ENCODE data around the gene NDFIP1. TPM values are rescaled to one million over a fixed set of nuclear protein-coding genes. Genes with fewer than 3 reads are reported as not detected.
"Not testable (repeated sequence)": the region's sequence is repeated elsewhere in the genome, so short reads cannot be mapped to it uniquely, and the experiment has no call there.

The NDFIP1 gene
- total RNA-seq, 1 experiment from 2014 or later, result 37.8 TPM

GRCh38 chr5:142154449-142154841 is 45.9 kb downstream of the NDFIP1 start:
- H3K27ac ChIP-seq (ENCODE audit: low read depth, low read length); RAD21 ChIA-PET (ENCODE audit: low non-redundant PET in 1 of 2, low total read pairs in 2 of 2, uncharacterized antibody in 2 of 2, unreplicated experiment in 2 of 2); H3K79me2 ChIP-seq (ENCODE audit: insufficient read depth, low read length); H3K9me2 ChIP-seq (ENCODE audit: insufficient read depth); H4K20me1 ChIP-seq (ENCODE audit: insufficient read depth); H3K4me1 ChIP-seq (ENCODE audit: control insufficient read depth in 1 of 2, insufficient read depth in 2 of 2, low read length in 2 of 2); BruUV-seq (replicated peaks); ATAC-seq; H3K27me3 ChIP-seq (ENCODE audit: insufficient read depth, low read length); H2AFZ ChIP-seq (ENCODE audit: low read depth, low read length, poor library complexity, severe bottlenecking); DNase-seq (ENCODE audit: low read depth, low spot score); H3K9me3 ChIP-seq (ENCODE audit: control insufficient read depth in 1 of 2, insufficient read depth in 1 of 2, low read depth in 1 of 2, low read length in 2 of 2); H3K9ac ChIP-seq (ENCODE audit: low read length); H3K4me3 ChIP-seq (replicated peaks in 1 of 2; ENCODE audit: low read depth in 1 of 2, low read length in 2 of 2); H3K4me2 ChIP-seq (ENCODE audit: low read length); H3K36me3 ChIP-seq (ENCODE audit: control insufficient read depth in 1 of 2, insufficient read depth in 2 of 2, low read length in 2 of 2): not testable (repeated sequence)
- intact Hi-C loops (cut with micrococcal nuclease), result loop anchor here (5.0 to 10.0 kb wide), 5 partner anchors 153 to 730 kb away; partner anchors contain the start of gene SPRY4
- CTCF ChIA-PET, result interaction anchor here (1.2 kb wide), 1 partner anchor 501 kb away, joined by 3 read pairs; no protein-coding TSS in a partner anchor
- POLR2A ChIA-PET, result interaction anchor here (0.7 kb wide), 1 partner anchor 209 kb away, joined by 3 read pairs; no protein-coding TSS in a partner anchor

GRCh38 chr5:142156839-142157463 is 48.4 kb downstream of the NDFIP1 start:
- Histone ChIP-seq H3K4me2 (ENCODE audit: low read length) (no peak overlapping the region), H3K9me3 (ENCODE audit: control insufficient read depth in 1 of 2, insufficient read depth in 1 of 2, low read depth in 1 of 2, low read length in 2 of 2) (no peaks in the 10 kb centered on the region), H3K36me3 (ENCODE audit: control insufficient read depth in 1 of 2, insufficient read depth in 2 of 2, low read length in 2 of 2) (no peaks in the 10 kb centered on the region), H3K9ac (ENCODE audit: low read length) (no peak overlapping the region), H3K4me3 (replicated peaks in 1 of 2; ENCODE audit: low read depth in 1 of 2, low read length in 2 of 2) (no peak overlapping the region), H3K9me2 (ENCODE audit: insufficient read depth) (no peaks in the 10 kb centered on the region), H3K4me1 (ENCODE audit: control insufficient read depth in 1 of 2, insufficient read depth in 2 of 2, low read length in 2 of 2) (peaks cover 2 to 9% of the 10 kb centered on the region in 2 experiments; a peak in 2 of 4 replicates), H4K20me1 (ENCODE audit: insufficient read depth) (no peaks in the 10 kb centered on the region), H3K27ac (ENCODE audit: low read depth, low read length) (no peak overlapping the region), H3K27me3 (ENCODE audit: insufficient read depth, low read length) (no peaks in the 10 kb centered on the region), H2AFZ (ENCODE audit: low read depth, low read length, poor library complexity, severe bottlenecking) (no peak overlapping the region), H3K79me2 (ENCODE audit: insufficient read depth, low read length) (no peaks in the 10 kb centered on the region)
- no peak for ATAC-seq
- TF ChIP-seq POLR2AphosphoS5 (IDR thresholded peaks at IDR 0.05; ENCODE audit: low read depth, low read length), result no peak
- TF ChIP-seq YY1 (IDR thresholded peaks at IDR 0.05; ENCODE audit: extremely low read depth, insufficient replicate concordance, low read depth, low read length), result no peak
- TF ChIP-seq ZFX (IDR thresholded peaks at IDR 0.05), result no peak
- TF ChIP-seq SP1 (IDR thresholded peaks at IDR 0.05; ENCODE audit: low read depth), result no peak
- TF ChIP-seq JUND (IDR thresholded peaks at IDR 0.05), result no peak
- TF ChIP-seq MAX (IDR thresholded peaks at IDR 0.05), result no peak
- no peak for TF ChIP-seq EGR1 (IDR thresholded peaks at IDR 0.05; ENCODE audit: low read depth)
- TF ChIP-seq ATF3 (IDR thresholded peaks at IDR 0.05), result no peak
- TF ChIP-seq POLR2A (IDR thresholded peaks at IDR 0.05; ENCODE audit: borderline replicate concordance, extremely low read depth, insufficient read depth, insufficient read length), result no peak
- no peak for TF ChIP-seq EZH2 (IDR thresholded peaks at IDR 0.05)
- no peak for TF ChIP-seq FOSL1 (IDR thresholded peaks at IDR 0.05; ENCODE audit: low read depth)
- TF ChIP-seq REST (IDR thresholded peaks at IDR 0.05; ENCODE audit: low read depth), result no peak
- TF ChIP-seq ZNF274 (IDR thresholded peaks at IDR 0.05; ENCODE audit: low read depth, low read length), result no peak
- TF ChIP-seq EZH2phosphoT487 (IDR thresholded peaks at IDR 0.05; ENCODE audit: borderline replicate concordance), result no peak
- no peak for TF ChIP-seq CBX3 (IDR thresholded peaks at IDR 0.05; ENCODE audit: low read depth)
- TF ChIP-seq ELF1 (IDR thresholded peaks at IDR 0.05; ENCODE audit: borderline replicate concordance, low read depth), result no peak
- TF ChIP-seq TCF7L2 (IDR thresholded peaks at IDR 0.05; ENCODE audit: borderline replicate concordance, extremely low read depth, insufficient read depth, insufficient read length), result no peak
- TF ChIP-seq CEBPB (IDR thresholded peaks at IDR 0.05; ENCODE audit: low read depth), result no peak
- no peak for TF ChIP-seq SIN3A (IDR thresholded peaks at IDR 0.05; ENCODE audit: low read depth)
- ChIA-PET RAD21 (ENCODE audit: low non-redundant PET in 1 of 2, low total read pairs in 2 of 2, uncharacterized antibody in 2 of 2, unreplicated experiment in 2 of 2) (interaction anchor here in 1 of 2 experiments (0.6 kb wide), 1 partner anchor 112 kb away, joined by 3 read pairs; no protein-coding TSS in a partner anchor), CTCF (no interaction called here), POLR2A (no interaction called here)
- BruUV-seq (replicated peaks), result no TSS peak
- no peak for DNase-seq (ENCODE audit: low read depth, low spot score)
- intact Hi-C loops (cut with micrococcal nuclease), result loop anchor here (10.0 kb wide), 1 partner anchor 728 kb away; no protein-coding TSS in a partner anchor

All from HCT116 (cell line).